Activated CD4-positive, alpha-beta T cell treated with anti-CD3 and anti-CD28 coated beads, Interleukin-2, amount 10 ng/mL, durations not matched to agents 7 days and 5 days (primary cell): ENCODE measurements around the gene ZNF189. TPM values are rescaled to one million over a fixed set of nuclear protein-coding genes. Genes with fewer than 3 reads are reported as not detected.

ENCODE experiments used
- CTCF ChIA-PET: fragments of 350-600 bp; sonication (Branson Sonifier 250); formaldehyde crosslinking; loops from one replicate; lab custom pipeline; 2021; ENCODE audit warnings: antibody characterized with exemption; lab: Charles Lee
- POLR2A ChIA-PET: fragments of 350-600 bp; sonication (Branson Sonifier 250); formaldehyde crosslinking; loops from one replicate; lab custom pipeline; 2021; ENCODE audit warnings: antibody characterized with exemption; lab: Charles Lee
- DNase-seq: peaks from one replicate; pipeline ENCODE4 v3.0.0-alpha.2; 2020
- H3K27ac Mint-ChIP-seq: one replicate; pipeline ENCODE4 v1.8.0; 2021; ENCODE audit warnings: mild to moderate bottlenecking, moderate library complexity, mixed read lengths
- H3K27me3 Mint-ChIP-seq: one replicate; pipeline ENCODE4 v1.8.0; 2021; ENCODE audit warnings: mixed read lengths
- H3K36me3 Mint-ChIP-seq: one replicate; pipeline ENCODE4 v1.8.0; 2021; ENCODE audit warnings: low read depth, mixed read lengths
- H3K4me1 Mint-ChIP-seq: one replicate; pipeline ENCODE4 v1.8.0; 2021; ENCODE audit warnings: mixed read lengths
- H3K4me3 Mint-ChIP-seq: one replicate; pipeline ENCODE4 v1.8.0; 2021; ENCODE audit warnings: mild to moderate bottlenecking, moderate library complexity, mixed read lengths
- H3K9me3 Mint-ChIP-seq: one replicate; pipeline ENCODE4 v1.8.0; 2021; ENCODE audit warnings: mixed read lengths
- total RNA-seq, 2 experiments: library from RNA; stranded (reverse); gene quantifications; one replicate each; pipeline ENCODE4 v1.2.3, GENCODE V29; 2021

ZNF189 gene
- total RNA-seq, 2 experiments from 2014 or later, result 11.4 to 12.9 TPM

- Mint-ChIP-seq H3K4me3 (no peak overlapping the region), H3K27me3 (peaks cover 11% of the 10 kb centered on the region), H3K36me3 (no peaks in the 10 kb centered on the region), H3K27ac (no peak overlapping the region), H3K4me1 (no peaks in the 10 kb centered on the region), H3K9me3 (no peaks in the 10 kb centered on the region)
- POLR2A ChIA-PET, result no interaction called here
- no peak for DNase-seq
- CTCF ChIA-PET, result interaction anchor here (1.2 kb wide), 1 partner anchor 24 kb away, joined by 3 read pairs; no protein-coding TSS in a partner anchor
These were observed 36.3 kb downstream of the ZNF189 start for GRCh38 chr9:101434998-101435397.

- Mint-ChIP-seq H3K27me3 (peaks cover 14% of the 10 kb centered on the region), H3K4me1 (no peaks in the 10 kb centered on the region), H3K27ac (no peak within 1 kb of the TSS), H3K36me3 (no peaks in the 10 kb centered on the region), H3K4me3 (no peak within 1 kb of the TSS), H3K9me3 (no peaks in the 10 kb centered on the region)
- POLR2A ChIA-PET, result interaction anchor here (0.6 kb wide), 1 partner anchor 49 kb away, joined by 4 read pairs; no protein-coding TSS in a partner anchor
- no peak for DNase-seq
- CTCF ChIA-PET, result no interaction called here
These were observed 37.0 kb downstream of the ZNF189 start, which contains the start of gene ALDOB for GRCh38 chr9:101435601-101436079. TSS of gene ALDOB (minus strand) at chr9:101435774. CDS start at chr9:101430887, 4,887 bp downstream.

GRCh38 chr9:101437806-101438232 lies 39.2 kb downstream of the ZNF189 start:
- Mint-ChIP-seq H3K27me3 (peaks cover 14% of the 10 kb centered on the region), H3K27ac (no peak overlapping the region), H3K4me1 (no peaks in the 10 kb centered on the region), H3K4me3 (no peak overlapping the region), H3K36me3 (no peaks in the 10 kb centered on the region), H3K9me3 (no peaks in the 10 kb centered on the region)
- ChIA-PET POLR2A (no interaction called here), CTCF (interaction anchor here (0.9 kb wide), 1 partner anchor 92 kb away, joined by 3 read pairs; no protein-coding TSS in a partner anchor)
- no peak for DNase-seq

- no peaks in the 10 kb centered on the region for H3K9me3 Mint-ChIP-seq
- CTCF ChIA-PET, result interaction anchor here (0.9 kb wide), 1 partner anchor 91 kb away, joined by 3 read pairs; no protein-coding TSS in a partner anchor
- H3K4me1 Mint-ChIP-seq, result no peaks in the 10 kb centered on the region
- DNase-seq, result no peak
- peaks cover 19% of the 10 kb centered on the region for H3K27me3 Mint-ChIP-seq
- H3K4me3 Mint-ChIP-seq, result no peak overlapping the region
- H3K27ac Mint-ChIP-seq, result no peak overlapping the region
- POLR2A ChIA-PET, result no interaction called here
- no peaks in the 10 kb centered on the region for H3K36me3 Mint-ChIP-seq
These were observed 39.9 kb downstream of the ZNF189 start for GRCh38 chr9:101438523-101438922.

- no peaks in the 10 kb centered on the region for H3K4me1 Mint-ChIP-seq
- CTCF ChIA-PET, result no interaction called here
- H3K9me3 Mint-ChIP-seq, result no peaks in the 10 kb centered on the region
- POLR2A ChIA-PET, result no interaction called here
- no peak overlapping the region for H3K27ac Mint-ChIP-seq
- H3K27me3 Mint-ChIP-seq, result peaks cover 27% of the 10 kb centered on the region
- H3K36me3 Mint-ChIP-seq, result no peaks in the 10 kb centered on the region
- no peak overlapping the region for H3K4me3 Mint-ChIP-seq
- no peak for DNase-seq
These were observed 42.1 kb downstream of the ZNF189 start for GRCh38 chr9:101440714-101441230.

- POLR2A ChIA-PET, result no interaction called here
- CTCF ChIA-PET, result no interaction called here
- Mint-ChIP-seq H3K36me3 (no peaks in the 10 kb centered on the region), H3K27me3 (peaks cover 34% of the 10 kb centered on the region), H3K4me3 (no peak overlapping the region), H3K27ac (no peak overlapping the region), H3K4me1 (no peaks in the 10 kb centered on the region), H3K9me3 (no peaks in the 10 kb centered on the region)
- no peak for DNase-seq
These were observed 43.7 kb downstream of the ZNF189 start for GRCh38 chr9:101442318-101442717.

GRCh38 chr9:101442736-101443135 lies 44.1 kb downstream of the ZNF189 start:
- Mint-ChIP-seq H3K27me3 (peaks cover 34% of the 10 kb centered on the region), H3K4me3 (no peak overlapping the region), H3K27ac (no peak overlapping the region), H3K36me3 (no peaks in the 10 kb centered on the region), H3K4me1 (no peaks in the 10 kb centered on the region), H3K9me3 (no peaks in the 10 kb centered on the region)
- POLR2A ChIA-PET, result no interaction called here
- CTCF ChIA-PET, result no interaction called here
- DNase-seq, result no peak

- POLR2A ChIA-PET, result no interaction called here
- CTCF ChIA-PET, result no interaction called here
These were observed 44.7 kb downstream of the ZNF189 start for GRCh38 chr9:101443364-101443771.

GRCh38 chr9:101445353-101446029 lies 46.8 kb downstream of the ZNF189 start:
- POLR2A ChIA-PET, result no interaction called here

More at GRCh38 chr9:101443364-101443771, 44.7 kb downstream of the ZNF189 start:
- DNase-seq, result no peak
- H3K36me3 Mint-ChIP-seq, result no peaks in the 10 kb centered on the region
- H3K9me3 Mint-ChIP-seq, result no peaks in the 10 kb centered on the region
- H3K4me3 Mint-ChIP-seq, result no peak overlapping the region
- peaks cover under 1% of the 10 kb centered on the region for H3K4me1 Mint-ChIP-seq
- no peak overlapping the region for H3K27ac Mint-ChIP-seq
- H3K27me3 Mint-ChIP-seq, result peaks cover 37% of the 10 kb centered on the region

GRCh38 chr9:101446732-101447131 lies 48.1 kb downstream of the ZNF189 start:
- Mint-ChIP-seq H3K36me3 (no peaks in the 10 kb centered on the region), H3K9me3 (no peaks in the 10 kb centered on the region), H3K4me1 (peaks cover 5% of the 10 kb centered on the region), H3K27ac (no peak overlapping the region), H3K4me3 (no peak overlapping the region), H3K27me3 (peaks cover 49% of the 10 kb centered on the region)
- no peak for DNase-seq
- POLR2A ChIA-PET, result no interaction called here
- CTCF ChIA-PET, result interaction anchor here (1.3 kb wide), 1 partner anchor 13 kb away, joined by 3 read pairs; no protein-coding TSS in a partner anchor

More at GRCh38 chr9:101445353-101446029, 46.8 kb downstream of the ZNF189 start:
- H3K4me1 Mint-ChIP-seq, result peaks cover 5% of the 10 kb centered on the region
- peaks cover 42% of the 10 kb centered on the region for H3K27me3 Mint-ChIP-seq
- no peaks in the 10 kb centered on the region for H3K9me3 Mint-ChIP-seq
- DNase-seq, result no peak
- H3K27ac Mint-ChIP-seq, result no peak overlapping the region
- H3K36me3 Mint-ChIP-seq, result no peaks in the 10 kb centered on the region
- H3K4me3 Mint-ChIP-seq, result no peak overlapping the region
- CTCF ChIA-PET, result interaction anchor here (1.3 kb wide), 1 partner anchor 14 kb away, joined by 3 read pairs; no protein-coding TSS in a partner anchor

GRCh38 chr9:101448680-101449070 lies 50.0 kb downstream of the ZNF189 start:
- Mint-ChIP-seq H3K9me3 (peaks cover 4% of the 10 kb centered on the region), H3K4me1 (peaks cover 5% of the 10 kb centered on the region), H3K27me3 (peaks cover 47% of the 10 kb centered on the region), H3K4me3 (peak overlapping the region; percentile 14), H3K27ac (no peak overlapping the region), H3K36me3 (no peaks in the 10 kb centered on the region)
- CTCF ChIA-PET, result interaction anchor here (0.7 to 1.6 kb wide), 4 partner anchors 10 to 85 kb away, joined by 3 to 8 read pairs (median 4); partner anchors contain the start of gene RNF20
- POLR2A ChIA-PET, result no interaction called here
- no peak for DNase-seq

- Mint-ChIP-seq H3K36me3 (no peaks in the 10 kb centered on the region), H3K4me1 (peaks cover 5% of the 10 kb centered on the region), H3K4me3 (no peak overlapping the region), H3K27ac (no peak overlapping the region), H3K27me3 (peaks cover 47% of the 10 kb centered on the region), H3K9me3 (peaks cover 4% of the 10 kb centered on the region)
- peak; percentile 24 for DNase-seq
- POLR2A ChIA-PET, result no interaction called here
- CTCF ChIA-PET, result interaction anchor here (0.7 to 1.6 kb wide), 5 partner anchors 9 to 84 kb away, joined by 3 to 8 read pairs (median 4); partner anchors contain the start of gene RNF20
These were observed 50.5 kb downstream of the ZNF189 start for GRCh38 chr9:101449071-101449721.
